ENCODE results near the gene SLC7A10.
"Not testable (repeated sequence)": the region's sequence is repeated elsewhere in the genome, so short reads cannot be mapped to it uniquely, and the experiment has no call there.

Gene SLC7A10

DNA sequence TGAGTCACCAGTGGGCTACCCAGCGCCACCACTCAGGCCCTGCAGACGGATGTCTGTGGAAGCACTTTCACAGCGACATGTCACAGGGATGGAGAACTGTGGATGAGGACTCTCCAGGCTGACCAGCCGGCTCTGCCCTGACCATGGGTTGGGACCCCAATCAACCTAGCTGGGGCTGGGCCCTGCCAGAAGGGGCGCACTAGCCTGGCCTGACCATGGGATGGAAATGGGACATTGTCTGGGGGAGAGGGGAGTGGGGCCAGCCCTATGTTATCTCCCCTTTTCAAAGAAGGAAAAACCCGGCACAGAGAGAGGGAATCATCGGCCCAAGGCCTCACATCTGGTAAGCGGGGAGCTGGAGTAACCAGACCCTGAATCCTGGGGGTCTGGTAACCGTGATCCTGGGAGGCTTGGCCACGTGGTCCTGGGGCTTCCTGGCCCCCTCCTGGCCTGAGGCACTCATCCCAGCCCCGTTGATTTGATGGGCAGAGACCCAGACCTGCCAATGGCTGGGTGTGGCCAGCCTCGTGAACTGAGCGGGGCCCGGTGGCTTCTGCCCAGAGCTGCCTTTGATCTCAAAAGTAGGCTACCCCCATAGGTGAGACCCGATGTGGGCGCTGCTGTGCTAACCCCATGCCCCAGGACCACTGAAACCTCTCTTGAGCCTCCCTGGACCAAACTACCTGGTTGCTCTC lies 11.2 kb upstream of the SLC7A10 start:
- FAIRE-seq: no peak

GRCh38 chr19:33235996-33236350 lies 10.3 kb upstream of the SLC7A10 start:
- FAIRE-seq: no peak

DNA sequence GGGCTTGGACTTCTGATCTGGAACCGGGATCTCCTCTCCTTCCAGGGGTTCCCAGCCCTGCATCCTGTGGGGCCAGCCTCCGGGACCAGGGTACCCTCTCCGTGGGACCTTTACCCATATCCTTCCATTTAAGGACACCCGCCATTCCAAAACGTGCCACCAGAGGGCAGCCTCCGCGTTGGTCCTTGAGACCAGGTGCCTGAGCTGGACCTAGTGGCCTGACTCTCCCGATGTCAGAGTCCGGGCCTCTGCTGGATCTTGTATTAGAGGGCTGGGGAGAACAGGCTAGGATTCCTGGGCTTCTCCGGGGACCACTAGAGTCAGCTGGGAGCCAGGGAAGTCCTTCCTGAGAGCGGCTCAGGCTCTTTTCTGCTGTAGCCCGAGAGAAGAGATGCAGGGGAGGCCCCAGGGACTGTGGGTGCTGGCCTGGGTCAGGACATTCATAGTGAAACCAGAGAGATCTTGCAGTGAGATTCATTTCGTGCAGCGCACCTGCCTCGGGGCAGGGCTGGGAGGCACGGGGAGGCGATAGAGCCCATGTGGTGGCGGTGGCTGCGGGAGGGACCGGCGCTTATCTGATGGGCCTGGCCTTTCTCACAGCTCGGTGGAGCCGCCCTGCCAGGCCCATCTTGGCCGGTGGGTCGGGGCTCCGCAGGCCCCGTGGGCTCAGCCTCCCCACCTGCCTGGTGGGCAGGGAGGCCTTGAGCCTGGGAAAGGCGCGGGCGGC lies 9.8 kb upstream of the SLC7A10 start:
- FAIRE-seq: no peak

GRCh38 chr19:33234736-33235135 lies 9.1 kb upstream of the SLC7A10 start:
- no peak for FAIRE-seq

DNA sequence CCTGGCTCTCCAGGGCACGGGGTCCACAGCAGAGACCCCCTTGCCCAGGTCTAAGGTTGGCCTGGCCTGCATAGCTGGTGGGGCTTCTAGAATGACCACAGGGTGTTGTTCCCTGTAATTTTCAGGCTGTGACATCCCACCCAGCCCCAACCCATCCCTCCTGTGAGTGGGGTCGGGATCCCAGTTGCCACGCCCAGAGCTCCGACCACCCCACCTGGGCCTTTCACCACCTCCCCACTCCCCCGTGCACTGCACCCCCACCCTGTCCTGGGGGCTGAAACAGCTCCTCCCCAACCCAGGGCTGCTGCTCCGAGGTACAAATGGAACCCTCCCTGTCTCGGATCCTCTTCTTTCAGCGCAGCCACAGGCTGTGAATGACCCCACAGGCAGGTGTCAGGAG lies 8.4 kb upstream of the SLC7A10 start:
- no peak for FAIRE-seq

- no peak for FAIRE-seq
Measured at GRCh38 chr19:33233056-33233873, 7.6 kb upstream of the SLC7A10 start.

DNA sequence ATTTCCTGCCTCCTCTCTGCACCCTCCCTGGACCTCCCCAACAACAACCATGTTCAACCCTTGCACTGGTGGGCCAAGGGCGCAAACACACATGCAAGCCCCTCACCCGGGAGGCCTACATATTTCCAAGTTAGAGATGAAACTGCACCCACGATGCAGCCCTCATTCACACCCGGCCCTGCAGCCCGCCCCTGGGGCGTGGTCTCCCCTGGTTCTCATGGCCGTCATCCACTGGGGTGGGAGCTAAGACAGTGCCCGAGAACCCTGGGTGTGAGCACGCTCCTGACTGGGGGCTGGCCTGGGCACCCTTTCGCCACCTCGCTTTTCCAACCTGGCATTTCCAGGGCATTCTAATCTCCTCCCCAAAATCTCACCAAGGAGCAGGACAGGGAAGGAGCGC lies 7.0 kb upstream of the SLC7A10 start:
- no peak for FAIRE-seq

DNA sequence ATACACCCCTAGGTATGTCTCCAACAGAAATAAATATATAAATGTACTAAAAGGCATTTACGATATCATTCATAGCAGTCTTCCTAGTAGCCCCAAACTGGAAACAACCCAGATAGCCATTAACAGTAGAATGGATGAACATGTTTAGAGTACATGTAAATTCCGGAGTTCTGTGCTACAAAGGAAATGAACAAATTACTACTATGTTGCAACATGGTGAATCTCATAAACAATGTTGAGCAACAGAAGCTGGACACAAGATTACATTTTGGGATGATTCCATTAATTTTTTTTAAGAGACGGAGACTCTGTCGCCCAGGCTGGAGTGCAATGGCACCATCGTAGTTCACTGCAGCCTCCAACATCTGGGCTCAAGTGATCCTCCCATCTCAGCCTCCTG lies 5.9 kb upstream of the SLC7A10 start:
- no peak for FAIRE-seq

DNA sequence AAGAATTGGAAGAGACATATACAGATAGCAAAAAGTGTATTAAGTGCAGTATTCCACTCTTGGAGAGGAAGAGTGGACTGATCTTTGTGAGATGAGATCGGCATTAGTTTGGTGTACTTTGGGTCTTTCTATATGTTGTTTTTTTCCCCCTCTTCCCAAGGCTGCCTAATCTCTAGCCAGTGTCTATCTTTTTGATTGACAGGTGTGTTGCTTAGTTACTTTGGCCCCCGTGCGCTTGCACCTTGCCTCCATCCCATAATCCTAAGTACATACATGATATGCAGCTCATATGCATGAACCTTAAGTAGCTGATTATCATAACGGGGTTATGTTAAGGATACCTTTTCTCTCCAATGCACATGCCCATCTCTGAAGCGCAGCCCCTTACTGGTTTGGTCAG lies 4.3 kb upstream of the SLC7A10 start:
- FAIRE-seq: no peak

DNA sequence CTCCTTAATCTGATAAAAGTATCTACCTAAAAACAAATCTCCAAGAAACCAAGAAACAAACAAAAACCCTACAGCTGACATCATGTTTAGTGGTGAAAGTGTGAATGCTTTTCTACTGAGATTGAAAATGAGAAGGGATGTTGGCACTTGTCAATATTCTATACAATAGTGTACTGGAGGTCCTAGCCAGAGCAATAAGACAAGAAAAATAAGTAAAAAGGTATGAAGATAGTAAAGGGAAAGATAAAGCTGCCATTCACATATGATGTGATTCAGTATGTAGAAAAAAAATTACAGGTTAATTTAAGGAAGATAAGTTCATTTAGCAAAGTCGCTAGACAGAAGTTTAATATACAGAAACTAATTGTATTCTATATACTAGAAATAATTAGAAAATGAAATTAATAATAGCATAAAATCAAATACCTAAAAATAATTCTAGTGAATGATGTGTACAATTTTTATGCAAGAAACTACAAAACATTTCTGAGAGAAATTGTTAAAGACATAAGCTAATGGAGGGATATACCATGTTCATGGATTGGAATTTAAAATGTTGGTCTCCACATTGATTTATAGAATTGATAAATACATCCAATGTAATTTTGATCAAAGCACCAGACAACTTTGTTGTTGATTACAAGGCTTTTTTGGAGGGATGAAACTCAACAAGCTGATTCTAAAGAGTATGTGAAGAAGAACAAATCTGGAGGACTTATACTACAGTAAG lies 2.4 kb upstream of the SLC7A10 start:
- FAIRE-seq: no peak

GRCh38 chr19:33227242-33227650 lies 1.6 kb upstream of the SLC7A10 start:
- no peak for FAIRE-seq

GRCh38 chr19:33226550-33227241 lies 1.0 kb upstream of the SLC7A10 start:
- no peak for FAIRE-seq

GRCh38 chr19:33224694-33225457 lies 774 bp downstream of the SLC7A10 start:
- FAIRE-seq: no peak

- not testable (repeated sequence) for FAIRE-seq
Measured at GRCh38 chr19:33222255-33222654, 3.4 kb downstream of the SLC7A10 start.

DNA sequence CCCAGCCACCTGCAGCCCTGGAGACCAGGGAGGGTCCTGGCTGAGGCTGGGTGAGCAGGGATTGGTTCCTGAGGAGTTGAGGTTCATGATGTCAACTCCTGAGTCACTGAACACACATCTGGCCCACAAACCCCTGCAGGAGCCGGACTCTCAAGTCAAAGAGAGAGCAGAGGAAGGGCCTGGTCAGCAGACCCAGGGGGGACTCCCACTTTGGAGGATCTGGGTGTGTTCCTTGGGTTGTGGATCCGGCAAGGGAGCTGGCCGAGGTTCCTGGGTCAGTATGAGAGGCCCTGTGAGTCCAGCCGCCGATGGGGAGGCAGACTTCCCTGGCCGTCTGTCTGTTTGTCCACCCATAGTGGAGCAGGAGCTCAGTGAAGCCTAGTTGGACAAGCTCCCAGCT lies 4.0 kb downstream of the SLC7A10 start:
- FAIRE-seq: no peak

- FAIRE-seq: no peak
Measured at GRCh38 chr19:33220735-33221134, 4.9 kb downstream of the SLC7A10 start.

DNA sequence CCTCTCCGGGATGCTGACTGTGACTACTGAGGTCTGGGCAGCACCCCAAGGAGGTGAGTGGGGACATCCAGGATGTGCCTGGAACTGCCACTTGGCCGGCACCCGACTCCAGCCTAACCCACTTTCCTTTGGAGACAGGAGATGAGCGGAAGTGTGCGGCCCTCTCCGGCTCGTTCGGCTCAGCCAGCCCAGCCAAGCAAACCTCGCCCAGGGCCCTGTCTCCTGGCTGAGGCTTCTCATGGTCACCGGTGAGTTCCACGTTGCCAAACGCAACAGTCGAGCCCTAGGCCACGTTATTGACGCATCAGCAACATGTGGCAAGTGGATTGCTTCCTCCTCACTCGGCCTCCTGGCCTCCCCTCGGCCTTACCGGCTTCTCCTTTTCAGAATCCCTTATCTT lies 5.5 kb downstream of the SLC7A10 start:
- FAIRE-seq: no peak

DNA sequence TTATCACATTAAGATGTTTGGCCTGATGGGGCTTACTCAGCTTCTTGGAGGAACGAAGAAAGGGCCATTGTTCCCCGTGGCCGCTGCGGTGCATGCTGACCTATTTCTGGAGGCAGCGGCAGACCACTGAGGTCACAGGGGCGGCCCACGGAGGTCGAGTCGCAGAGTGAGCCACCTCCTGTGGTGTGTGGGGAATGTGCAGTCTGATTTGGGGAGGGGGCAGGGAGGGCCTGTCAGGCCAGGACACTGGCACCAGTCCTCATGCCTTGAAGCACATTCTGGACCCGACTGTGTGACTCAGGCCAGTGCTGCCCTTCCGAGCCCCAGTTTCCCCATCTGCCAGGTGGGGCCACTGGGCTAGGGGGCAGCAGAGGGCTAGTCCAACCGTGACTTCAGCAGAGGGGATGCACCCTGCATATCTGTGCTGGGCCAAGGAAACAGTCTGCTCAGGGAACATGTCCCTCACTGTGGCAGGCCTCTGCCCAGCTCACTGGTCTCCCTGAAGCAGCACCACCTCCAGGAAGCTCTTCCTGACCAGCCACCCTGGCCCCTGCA lies 6.3 kb downstream of the SLC7A10 start:
- no peak for FAIRE-seq

DNA sequence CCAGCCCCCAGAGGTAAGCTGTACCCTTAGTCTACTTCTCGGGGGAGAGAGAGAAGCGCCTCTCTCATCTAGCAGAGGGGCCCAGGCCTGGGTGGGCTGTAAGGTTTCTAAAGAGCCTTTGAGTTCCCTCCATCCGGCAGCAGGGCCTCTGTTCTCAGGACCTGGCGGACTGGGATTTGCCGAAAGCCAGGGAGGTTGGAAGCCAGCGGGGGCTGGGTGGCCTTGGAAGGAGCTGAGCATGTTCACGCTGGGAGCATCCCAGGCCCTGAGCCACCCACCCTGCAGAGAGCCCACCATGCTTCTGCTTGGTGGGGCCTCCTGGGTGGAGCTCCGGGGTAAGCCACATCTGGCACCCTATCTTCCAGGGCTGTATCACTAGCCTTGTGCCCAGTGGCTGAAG lies 7.8 kb downstream of the SLC7A10 start:
- FAIRE-seq: no peak

GRCh38 chr19:33216198-33216830 lies 9.3 kb downstream of the SLC7A10 start:
- no peak for FAIRE-seq

Measured in colon (tissue), 2 donors.